KMS-11 (cell line): Measurements from ENCODE around the gene KNL1.

Experiments
- H2AFZ ChIP-seq: fragments of 200-600 bp; sonication (generic); 2 replicates; pipeline ENCODE4 v1.6.1; 2016; ENCODE audit warnings: antibody characterized with exemption, mixed run types, low read depth
- H3K27ac ChIP-seq: fragments of 200-600 bp; sonication (generic); 2 replicates; pipeline ENCODE4 v1.6.1; 2016; ENCODE audit warnings: mild to moderate bottlenecking, mixed run types
- H3K27me3 ChIP-seq: fragments of 200-600 bp; sonication (generic); 2 replicates; pipeline ENCODE4 v1.6.1; 2017; ENCODE audit warnings: mild to moderate bottlenecking, low read depth, mixed run types, moderate library complexity; ENCODE audit not compliant: insufficient read depth
- H3K36me3 ChIP-seq: fragments of 200-600 bp; sonication (generic); 2 replicates; pipeline ENCODE4 v1.6.1; 2017; ENCODE audit warnings: mild to moderate bottlenecking, mixed run types; ENCODE audit not compliant: insufficient read depth
- H3K4me1 ChIP-seq: fragments of 200-600 bp; sonication (generic); 2 replicates; pipeline ENCODE4 v1.6.1; 2016; ENCODE audit warnings: mild to moderate bottlenecking, low read depth, mixed run types; ENCODE audit not compliant: poor library complexity, severe bottlenecking
- H3K4me2 ChIP-seq: fragments of 200-600 bp; sonication (generic); 2 replicates; pipeline ENCODE4 v1.7.0; 2016; ENCODE audit warnings: mild to moderate bottlenecking, mixed run types
- H3K4me3 ChIP-seq: fragments of 200-600 bp; sonication (generic); IDR thresholded peaks from 2 replicates; pipeline ENCODE4 v1.6.1; 2017; ENCODE audit warnings: low read depth, low read length, mixed read lengths; ENCODE audit not compliant: insufficient read depth
- H3K79me2 ChIP-seq: fragments of 200-600 bp; sonication (generic); 2 replicates; pipeline ENCODE4 v1.6.1; 2016; ENCODE audit warnings: low read depth, mixed run types; ENCODE audit not compliant: insufficient read depth
- H3K9ac ChIP-seq: fragments of 200-600 bp; sonication (generic); 2 replicates; pipeline ENCODE4 v1.6.1; 2016; ENCODE audit warnings: mild to moderate bottlenecking, mixed run types
- H4K20me1 ChIP-seq: fragments of 200-600 bp; sonication (generic); 2 replicates; pipeline ENCODE4 v1.6.1; 2016; ENCODE audit warnings: mild to moderate bottlenecking, mixed run types; ENCODE audit not compliant: insufficient read depth
- TF ChIP-seq, protein P1 (sequence below): fragments of 200-600 bp; sonication (generic); conservative IDR thresholded peaks from 2 replicates; pipeline ENCODE4 v1.6.1; 2017; ENCODE audit warnings: low read depth, mild to moderate bottlenecking, antibody characterized with exemption, low read length, moderate library complexity, mixed read lengths

KNL1 gene

DNA sequence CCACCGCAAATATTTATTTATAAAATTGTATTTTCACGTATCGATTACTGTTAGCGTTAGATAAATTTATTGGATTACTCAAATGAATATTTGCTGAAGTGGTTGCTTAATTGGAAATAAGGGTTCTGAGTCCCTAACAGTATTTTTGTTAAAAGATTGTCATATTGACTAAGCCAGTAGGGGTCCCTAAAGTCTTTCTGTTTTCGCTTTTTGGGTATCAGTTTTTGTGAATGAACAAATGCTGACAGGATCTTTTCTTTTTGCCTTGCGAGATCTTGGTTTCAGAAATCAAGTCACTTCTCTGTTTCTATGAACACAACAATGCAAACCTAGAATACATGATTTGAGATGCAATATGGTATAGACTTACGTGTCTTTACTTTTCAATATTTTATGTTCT, 108.0 kb downstream of the KNL1 start:
- H3K4me3 ChIP-seq: no peak overlapping the region
- no peaks in the 10 kb centered on the region for H4K20me1 ChIP-seq
- no peaks in the 10 kb centered on the region for H3K27me3 ChIP-seq
- H3K4me2 ChIP-seq: peak overlapping the region; percentile 51; the same call in 1 of the 2 replicates
- H3K9ac ChIP-seq: no peak overlapping the region
- H3K79me2 ChIP-seq: peaks cover 25% of the 10 kb centered on the region; the same call in 1 of the 2 replicates
- H3K27ac ChIP-seq: peak overlapping the region; percentile 23; the same call in 1 of the 2 replicates
- TF ChIP-seq, protein P1, sequence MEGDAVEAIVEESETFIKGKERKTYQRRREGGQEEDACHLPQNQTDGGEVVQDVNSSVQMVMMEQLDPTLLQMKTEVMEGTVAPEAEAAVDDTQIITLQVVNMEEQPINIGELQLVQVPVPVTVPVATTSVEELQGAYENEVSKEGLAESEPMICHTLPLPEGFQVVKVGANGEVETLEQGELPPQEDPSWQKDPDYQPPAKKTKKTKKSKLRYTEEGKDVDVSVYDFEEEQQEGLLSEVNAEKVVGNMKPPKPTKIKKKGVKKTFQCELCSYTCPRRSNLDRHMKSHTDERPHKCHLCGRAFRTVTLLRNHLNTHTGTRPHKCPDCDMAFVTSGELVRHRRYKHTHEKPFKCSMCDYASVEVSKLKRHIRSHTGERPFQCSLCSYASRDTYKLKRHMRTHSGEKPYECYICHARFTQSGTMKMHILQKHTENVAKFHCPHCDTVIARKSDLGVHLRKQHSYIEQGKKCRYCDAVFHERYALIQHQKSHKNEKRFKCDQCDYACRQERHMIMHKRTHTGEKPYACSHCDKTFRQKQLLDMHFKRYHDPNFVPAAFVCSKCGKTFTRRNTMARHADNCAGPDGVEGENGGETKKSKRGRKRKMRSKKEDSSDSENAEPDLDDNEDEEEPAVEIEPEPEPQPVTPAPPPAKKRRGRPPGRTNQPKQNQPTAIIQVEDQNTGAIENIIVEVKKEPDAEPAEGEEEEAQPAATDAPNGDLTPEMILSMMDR: peak; percentile 59
- H3K4me1 ChIP-seq: peaks cover 61% of the 10 kb centered on the region
- H2AFZ ChIP-seq: no peak overlapping the region
- peaks cover 4% of the 10 kb centered on the region; the same call in 1 of the 2 replicates for H3K36me3 ChIP-seq

DNA sequence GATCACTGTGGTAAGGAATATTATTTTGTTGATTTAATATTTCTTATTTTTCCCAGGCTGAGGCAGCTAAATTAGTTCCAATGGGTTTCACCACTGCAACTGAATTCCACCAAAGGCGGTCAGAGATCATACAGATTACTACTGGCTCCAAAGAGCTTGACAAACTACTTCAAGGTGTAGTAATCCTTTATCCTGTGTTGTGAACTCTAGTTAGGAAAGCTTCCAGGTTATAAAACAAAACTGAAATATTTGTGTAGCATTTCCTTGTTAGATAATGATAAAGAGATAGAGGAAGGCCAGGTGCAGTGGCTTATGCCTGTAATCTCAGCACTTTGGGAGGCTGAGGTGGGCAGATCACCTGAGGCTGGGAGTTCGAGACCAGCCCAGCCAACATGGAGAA, 112.1 kb downstream of the KNL1 start:
- no peak overlapping the region for H3K4me3 ChIP-seq
- peaks cover 26% of the 10 kb centered on the region for H3K4me1 ChIP-seq
- H3K36me3 ChIP-seq: peaks cover 8% of the 10 kb centered on the region; the same call in 1 of the 2 replicates
- no peak overlapping the region for H3K27ac ChIP-seq
- peaks cover 4% of the 10 kb centered on the region; the same call in 1 of the 2 replicates for H3K79me2 ChIP-seq
- TF ChIP-seq, protein P1: no peak
- H2AFZ ChIP-seq: no peak overlapping the region
- no peak overlapping the region for H3K4me2 ChIP-seq
- H3K27me3 ChIP-seq: no peaks in the 10 kb centered on the region
- no peaks in the 10 kb centered on the region for H4K20me1 ChIP-seq
- no peak overlapping the region for H3K9ac ChIP-seq
